ENCODE measurements around the gene ATAD3A.

DNA sequence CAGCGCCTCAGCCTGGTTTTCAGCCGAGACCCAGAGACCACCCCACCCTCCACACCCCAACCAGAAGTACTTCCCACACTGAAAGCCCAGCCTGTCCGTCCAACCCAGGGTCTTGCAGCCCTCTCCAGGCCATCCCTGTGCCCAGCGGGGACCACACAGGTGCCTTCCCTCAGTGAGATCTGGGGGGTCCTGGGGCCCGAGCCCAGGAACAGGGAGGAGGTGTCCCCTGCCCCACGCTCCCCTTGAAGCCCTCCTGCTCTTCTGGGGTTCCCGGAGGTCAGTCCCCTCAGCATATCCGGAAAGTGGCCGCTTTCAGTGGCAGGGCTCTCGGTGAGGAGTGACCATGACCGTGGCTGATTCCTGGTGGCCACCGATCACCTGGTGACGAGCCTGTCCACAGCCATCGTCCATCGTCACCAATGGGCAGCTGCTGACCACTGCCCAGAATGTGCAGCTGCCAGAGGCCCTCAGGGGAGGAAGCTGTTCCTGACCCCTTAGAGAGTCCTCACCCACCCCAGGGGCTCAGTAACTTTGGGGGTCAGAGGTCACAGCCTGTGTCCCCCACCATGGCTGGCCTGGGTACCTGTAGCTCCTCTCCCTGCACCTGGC is 25.1 kb downstream of the ATAD3A start:
- TF ChIP-seq, protein P1, sequence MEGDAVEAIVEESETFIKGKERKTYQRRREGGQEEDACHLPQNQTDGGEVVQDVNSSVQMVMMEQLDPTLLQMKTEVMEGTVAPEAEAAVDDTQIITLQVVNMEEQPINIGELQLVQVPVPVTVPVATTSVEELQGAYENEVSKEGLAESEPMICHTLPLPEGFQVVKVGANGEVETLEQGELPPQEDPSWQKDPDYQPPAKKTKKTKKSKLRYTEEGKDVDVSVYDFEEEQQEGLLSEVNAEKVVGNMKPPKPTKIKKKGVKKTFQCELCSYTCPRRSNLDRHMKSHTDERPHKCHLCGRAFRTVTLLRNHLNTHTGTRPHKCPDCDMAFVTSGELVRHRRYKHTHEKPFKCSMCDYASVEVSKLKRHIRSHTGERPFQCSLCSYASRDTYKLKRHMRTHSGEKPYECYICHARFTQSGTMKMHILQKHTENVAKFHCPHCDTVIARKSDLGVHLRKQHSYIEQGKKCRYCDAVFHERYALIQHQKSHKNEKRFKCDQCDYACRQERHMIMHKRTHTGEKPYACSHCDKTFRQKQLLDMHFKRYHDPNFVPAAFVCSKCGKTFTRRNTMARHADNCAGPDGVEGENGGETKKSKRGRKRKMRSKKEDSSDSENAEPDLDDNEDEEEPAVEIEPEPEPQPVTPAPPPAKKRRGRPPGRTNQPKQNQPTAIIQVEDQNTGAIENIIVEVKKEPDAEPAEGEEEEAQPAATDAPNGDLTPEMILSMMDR (IDR thresholded peaks at IDR 0.05; ENCODE audit: low read depth, low read length, poor library complexity, severe bottlenecking) = no peak
- no peak for TF ChIP-seq EZH2phosphoT487 (IDR thresholded peaks at IDR 0.05; ENCODE audit: borderline replicate concordance, low read length)
